Iris pigment epithelial cell (primary cell): ENCODE results near the gene SLC35F6.

Experiments used
- DNase-seq: peaks from one replicate; pipeline ENCODE4 v3.0.0-alpha.2; 2011; ENCODE audit warnings: low read depth

SLC35F6 gene

DNA sequence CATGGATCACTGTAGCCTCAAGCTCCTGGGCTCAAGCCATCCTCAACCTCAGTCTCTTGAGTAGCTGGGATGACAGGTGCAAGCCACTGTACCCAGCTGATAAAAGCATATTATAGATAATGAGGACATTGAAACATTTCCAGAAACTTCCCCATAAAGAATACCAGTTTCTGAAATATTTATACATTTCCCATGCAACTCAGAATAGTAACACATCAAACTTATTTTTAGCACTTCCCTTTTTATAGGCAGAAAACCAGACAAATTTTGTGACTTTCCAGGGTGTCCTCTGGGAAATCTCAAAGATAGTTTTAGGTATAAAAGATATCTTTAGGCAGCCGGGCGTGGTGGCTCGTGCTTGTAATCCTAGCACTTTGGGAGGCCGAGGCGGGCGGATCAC is 58.8 kb downstream of the SLC35F6 start:
- no peak for DNase-seq
